ENCODE data around the gene JAM3.

- TF ChIP-seq, protein P1, sequence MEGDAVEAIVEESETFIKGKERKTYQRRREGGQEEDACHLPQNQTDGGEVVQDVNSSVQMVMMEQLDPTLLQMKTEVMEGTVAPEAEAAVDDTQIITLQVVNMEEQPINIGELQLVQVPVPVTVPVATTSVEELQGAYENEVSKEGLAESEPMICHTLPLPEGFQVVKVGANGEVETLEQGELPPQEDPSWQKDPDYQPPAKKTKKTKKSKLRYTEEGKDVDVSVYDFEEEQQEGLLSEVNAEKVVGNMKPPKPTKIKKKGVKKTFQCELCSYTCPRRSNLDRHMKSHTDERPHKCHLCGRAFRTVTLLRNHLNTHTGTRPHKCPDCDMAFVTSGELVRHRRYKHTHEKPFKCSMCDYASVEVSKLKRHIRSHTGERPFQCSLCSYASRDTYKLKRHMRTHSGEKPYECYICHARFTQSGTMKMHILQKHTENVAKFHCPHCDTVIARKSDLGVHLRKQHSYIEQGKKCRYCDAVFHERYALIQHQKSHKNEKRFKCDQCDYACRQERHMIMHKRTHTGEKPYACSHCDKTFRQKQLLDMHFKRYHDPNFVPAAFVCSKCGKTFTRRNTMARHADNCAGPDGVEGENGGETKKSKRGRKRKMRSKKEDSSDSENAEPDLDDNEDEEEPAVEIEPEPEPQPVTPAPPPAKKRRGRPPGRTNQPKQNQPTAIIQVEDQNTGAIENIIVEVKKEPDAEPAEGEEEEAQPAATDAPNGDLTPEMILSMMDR (conservative IDR thresholded peaks at IDR 0.05), result no peak
- no peak for TF ChIP-seq EZH2 (IDR thresholded peaks at IDR 0.05; ENCODE audit: low read depth)
These were observed 112.8 kb downstream of the JAM3 start for GRCh38 chr11:134181707-134182106.
